Peyer's patch (tissue), 4 donors: Measurements from ENCODE around the gene MYLK4. TPM values are rescaled to one million over a fixed set of nuclear protein-coding genes. Genes with fewer than 3 reads are reported as not detected.

ENCODE experiments used
- DNase-seq, 3 donors: peaks; one replicate each; pipeline ENCODE4 v3.0.0-alpha.2; 2017 to 2019
- H3K27ac ChIP-seq, 4 donors: fragments of 200-600 bp; sonication (generic); one replicate each; pipeline ENCODE4 v1.5.1; 2016 to 2019
- H3K27me3 ChIP-seq, 2 donors: fragments of 200-600 bp; sonication (generic); one replicate each; pipeline ENCODE4 v1.5.1; 2019
- H3K36me3 ChIP-seq, 3 donors: fragments of 200-600 bp; sonication (generic); one replicate each; pipeline ENCODE4 v1.5.1; 2016 to 2019
- H3K4me1 ChIP-seq, 4 donors: fragments of 200-600 bp; sonication (generic); one replicate each; pipeline ENCODE4 v1.5.1; 2016 to 2019
- H3K4me3 ChIP-seq, 4 donors: fragments of 200-600 bp; sonication (generic); 1 replicate in 3 of 4; 2 replicates in 1 of 4; pipeline ENCODE4 v1.5.1; 2016 to 2019; ENCODE audit warnings: mild to moderate bottlenecking in 1 of 4
- H3K9me3 ChIP-seq, 4 donors: fragments of 200-600 bp; sonication (generic); one replicate each; pipeline ENCODE4 v1.5.1; 2016 to 2019; ENCODE audit warnings: mild to moderate bottlenecking in 1 of 4
- CTCF ChIP-seq, 6 experiments: fragments of 450-650 bp in 4 of 6; fragments of 200-600 bp in 2 of 6; sonication (generic) in 1 of 6; IDR thresholded peaks; one replicate each; pipeline ENCODE4 v1.5.1; 2017 to 2019; ENCODE audit warnings: antibody characterized with exemption in 6 of 6, mild to moderate bottlenecking in 3 of 6, moderate library complexity in 1 of 6
- POLR2A ChIP-seq, 2 donors: fragments of 450-650 bp; IDR thresholded peaks; one replicate each; pipeline ENCODE4 v1.5.1; 2017; ENCODE audit warnings: antibody characterized with exemption in 2 of 2, mild to moderate bottlenecking in 2 of 2, moderate library complexity in 2 of 2
- total RNA-seq, 4 donors: library from RNA; depleted of rRNA; stranded (reverse); fragments of >200 nt; gene quantifications; one replicate each; pipeline ENCODE4 v1.1.0, GENCODE V29; 2016

The MYLK4 gene
- total RNA-seq, 4 donors from 2014 or later = 0.35 to 2.4 (median 0.81) TPM

GRCh38 chr6:2632368-2632767, 118.4 kb downstream of the MYLK4 start:
- H3K4me3 ChIP-seq = no peak overlapping the region
- peaks cover 0 to 10% (median 4%) of the 10 kb centered on the region in 4 donors for H3K4me1 ChIP-seq
- no peak for DNase-seq
- no peaks in the 10 kb centered on the region for H3K27me3 ChIP-seq
- no peak for TF ChIP-seq CTCF (IDR thresholded peaks at IDR 0.05)
- no peak for TF ChIP-seq POLR2A (IDR thresholded peaks at IDR 0.05)
- H3K9me3 ChIP-seq = no peaks in the 10 kb centered on the region
- H3K27ac ChIP-seq = no peak overlapping the region
- no peaks in the 10 kb centered on the region for H3K36me3 ChIP-seq

- Histone ChIP-seq H3K27ac (no peak overlapping the region), H3K27me3 (no peaks in the 10 kb centered on the region), H3K36me3 (no peaks in the 10 kb centered on the region), H3K4me1 (peaks cover 0 to 10% (median 4%) of the 10 kb centered on the region in 4 donors), H3K9me3 (no peaks in the 10 kb centered on the region), H3K4me3 (no peak overlapping the region)
- TF ChIP-seq POLR2A (IDR thresholded peaks at IDR 0.05) (no peak), CTCF (IDR thresholded peaks at IDR 0.05) (no peak)
- no peak for DNase-seq
These were observed 119.7 kb downstream of the MYLK4 start for GRCh38 chr6:2630891-2631571.

- DNase-seq = no peak
- no peaks in the 10 kb centered on the region for H3K9me3 ChIP-seq
- no peak for TF ChIP-seq POLR2A (IDR thresholded peaks at IDR 0.05)
- no peak for TF ChIP-seq CTCF (IDR thresholded peaks at IDR 0.05)
These were observed 120.4 kb downstream of the MYLK4 start for GRCh38 chr6:2630359-2630758.

GRCh38 chr6:2626401-2626800, 124.3 kb downstream of the MYLK4 start:
- Histone ChIP-seq H3K4me1 (no peaks in the 10 kb centered on the region), H3K4me3 (no peak overlapping the region), H3K27me3 (no peaks in the 10 kb centered on the region), H3K9me3 (no peaks in the 10 kb centered on the region), H3K36me3 (no peaks in the 10 kb centered on the region), H3K27ac (no peak overlapping the region)
- TF ChIP-seq CTCF (IDR thresholded peaks at IDR 0.05) (no peak), POLR2A (IDR thresholded peaks at IDR 0.05) (no peak)
- DNase-seq = no peak

More at GRCh38 chr6:2630359-2630758, 120.4 kb downstream of the MYLK4 start:
- no peak overlapping the region for H3K27ac ChIP-seq
- H3K27me3 ChIP-seq = no peaks in the 10 kb centered on the region
- H3K4me3 ChIP-seq = no peak overlapping the region
- peaks cover 0 to 10% (median 4%) of the 10 kb centered on the region in 4 donors for H3K4me1 ChIP-seq
- H3K36me3 ChIP-seq = no peaks in the 10 kb centered on the region

GRCh38 chr6:2625581-2625980, 125.1 kb downstream of the MYLK4 start:
- H3K27me3 ChIP-seq = no peaks in the 10 kb centered on the region
- no peaks in the 10 kb centered on the region for H3K4me1 ChIP-seq
- H3K36me3 ChIP-seq = no peaks in the 10 kb centered on the region
- H3K4me3 ChIP-seq = no peak overlapping the region
- DNase-seq = no peak
- no peak overlapping the region for H3K27ac ChIP-seq
- no peak for TF ChIP-seq CTCF (IDR thresholded peaks at IDR 0.05)
- H3K9me3 ChIP-seq = no peaks in the 10 kb centered on the region
